H4 (cell line): ENCODE data around the gene CALM1. TPM values are rescaled to one million over a fixed set of nuclear protein-coding genes. Genes with fewer than 3 reads are reported as not detected.
A peak's percentile ranks its signal among the peaks of the same experiment; 100 is the strongest.

Source experiments
- DNase-seq: peaks from one replicate; pipeline ENCODE4 v3.0.0-alpha.2; 2015; ENCODE audit warnings: low spot score
- total RNA-seq: library from RNA; depleted of rRNA; stranded (reverse); fragments of >200 nt; shearing (Covaris generic); gene quantifications from 2 replicates; pipeline ENCODE4 v1.2.3, GENCODE V29; 2014

Gene CALM1
- total RNA-seq, 1 experiment from 2014 or later = 291 TPM

GRCh38 chr14:90408713-90409112 lies 11.9 kb downstream of the CALM1 start:
- no peak for DNase-seq

- DNase-seq = peak; percentile 96
Observed at GRCh38 chr14:90409209-90409730, 12.4 kb downstream of the CALM1 start.

DNA sequence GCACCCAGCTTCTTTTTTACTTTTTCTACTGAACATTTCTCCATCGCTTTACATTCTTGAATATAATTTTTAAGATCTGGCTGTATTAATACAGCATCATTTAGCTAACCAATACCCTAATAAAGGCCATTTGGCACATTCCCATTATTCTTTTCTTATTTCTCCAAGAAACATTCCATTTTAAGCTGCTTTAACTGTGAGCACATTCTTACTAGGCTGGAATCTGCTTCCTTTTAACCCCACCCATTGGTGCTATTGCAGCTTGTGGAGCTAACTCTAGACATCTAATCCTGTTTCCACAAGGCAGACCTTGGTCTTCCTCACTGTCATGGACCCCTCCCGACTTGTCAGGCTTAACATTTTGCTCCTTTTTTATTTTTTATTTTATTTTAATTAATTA lies 15.2 kb downstream of the CALM1 start:
- no peak for DNase-seq

DNA sequence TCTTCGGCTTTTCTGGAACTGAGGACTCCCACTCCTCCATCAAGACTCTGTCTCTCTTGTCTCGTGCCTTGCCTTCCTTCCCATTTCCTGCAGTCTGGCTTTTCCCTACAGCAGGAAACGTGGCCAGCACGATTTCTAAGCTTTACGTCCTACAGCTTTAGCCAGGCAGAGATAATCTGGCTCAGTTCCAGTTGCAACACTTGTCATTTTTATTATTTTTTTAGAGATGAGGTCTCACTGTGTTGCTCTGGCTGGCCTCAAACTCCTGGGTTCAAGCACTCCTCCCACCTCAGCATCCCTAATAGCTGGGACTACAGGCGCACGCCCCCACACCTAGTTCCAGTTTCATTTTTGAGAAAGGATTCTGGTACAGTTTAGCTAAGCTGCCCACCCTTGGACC lies 19.9 kb downstream of the CALM1 start:
- DNase-seq = no peak

DNA sequence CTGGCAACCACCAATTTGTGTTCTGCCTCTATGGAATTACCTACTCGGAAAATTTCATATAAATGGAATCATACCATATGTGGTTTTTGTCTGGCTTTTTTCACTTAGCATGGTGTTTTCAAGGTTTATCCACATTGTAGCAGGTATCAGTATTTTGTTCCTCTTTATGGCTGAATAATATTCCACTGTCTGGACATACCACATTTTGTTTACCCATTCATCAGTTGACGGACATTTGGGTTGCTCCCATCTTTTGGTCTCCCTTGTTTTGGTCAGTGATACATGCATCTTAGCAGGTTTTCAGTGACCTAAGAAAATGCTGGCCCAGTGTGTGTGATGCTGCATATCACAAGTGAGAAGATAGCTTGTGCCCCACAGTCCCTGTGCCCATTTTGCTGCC lies 21.2 kb downstream of the CALM1 start:
- DNase-seq = no peak

DNA sequence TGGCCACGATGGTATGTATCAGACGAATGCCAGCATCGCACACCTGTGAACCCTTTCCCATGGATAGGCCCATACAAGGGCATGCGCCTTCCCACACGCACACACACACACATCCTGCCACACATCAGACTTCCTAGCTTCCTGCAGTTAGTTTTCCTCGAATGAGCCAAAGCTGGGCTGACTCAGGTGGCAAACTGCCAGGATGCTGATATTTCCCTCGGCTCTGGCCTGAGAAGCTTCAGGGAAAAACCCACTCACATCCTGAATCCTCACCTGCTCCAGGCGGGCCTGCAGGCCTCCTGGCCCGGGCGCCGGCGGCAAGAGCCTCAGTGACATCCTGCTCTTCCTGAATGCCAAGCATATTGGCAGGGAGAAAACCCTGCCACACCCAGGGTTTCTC lies 22.4 kb downstream of the CALM1 start:
- DNase-seq = peak; percentile 97

DNA sequence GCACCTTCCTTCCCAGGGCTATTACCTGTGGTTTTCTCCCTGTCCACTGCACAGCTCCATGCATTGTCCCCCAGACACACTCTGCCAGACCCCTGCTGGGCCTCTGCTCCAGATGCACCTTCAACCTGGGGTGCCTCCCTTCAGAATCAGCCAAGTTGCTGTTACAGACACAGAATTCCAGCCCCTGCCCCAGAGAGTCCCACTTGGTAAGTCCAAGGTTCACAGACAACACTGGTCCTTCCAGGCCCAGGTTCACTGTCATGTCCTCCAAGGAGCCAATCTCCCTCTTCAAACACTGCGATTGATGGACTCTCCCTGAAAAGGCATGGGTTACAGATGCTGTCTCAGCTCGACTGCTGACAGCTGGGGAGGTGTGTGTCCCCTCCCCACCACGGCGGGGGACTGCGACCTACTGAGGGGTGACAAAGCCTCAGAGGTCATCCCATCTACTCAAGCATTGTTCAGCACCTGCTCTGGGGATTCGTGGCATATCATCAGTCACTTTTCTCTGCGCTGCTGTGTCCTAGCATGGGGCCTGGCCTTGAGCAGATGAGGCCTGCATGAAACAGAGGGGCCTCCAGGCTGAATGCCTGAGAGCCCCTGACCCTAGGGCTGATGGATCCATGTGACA lies 24.3 kb downstream of the CALM1 start:
- no peak for DNase-seq

GRCh38 chr14:90421632-90422020 lies 24.8 kb downstream of the CALM1 start:
- no peak for DNase-seq

GRCh38 chr14:90423166-90423565 lies 26.3 kb downstream of the CALM1 start:
- no peak for DNase-seq

GRCh38 chr14:90424075-90424474 lies 27.2 kb downstream of the CALM1 start:
- DNase-seq = no peak

DNA sequence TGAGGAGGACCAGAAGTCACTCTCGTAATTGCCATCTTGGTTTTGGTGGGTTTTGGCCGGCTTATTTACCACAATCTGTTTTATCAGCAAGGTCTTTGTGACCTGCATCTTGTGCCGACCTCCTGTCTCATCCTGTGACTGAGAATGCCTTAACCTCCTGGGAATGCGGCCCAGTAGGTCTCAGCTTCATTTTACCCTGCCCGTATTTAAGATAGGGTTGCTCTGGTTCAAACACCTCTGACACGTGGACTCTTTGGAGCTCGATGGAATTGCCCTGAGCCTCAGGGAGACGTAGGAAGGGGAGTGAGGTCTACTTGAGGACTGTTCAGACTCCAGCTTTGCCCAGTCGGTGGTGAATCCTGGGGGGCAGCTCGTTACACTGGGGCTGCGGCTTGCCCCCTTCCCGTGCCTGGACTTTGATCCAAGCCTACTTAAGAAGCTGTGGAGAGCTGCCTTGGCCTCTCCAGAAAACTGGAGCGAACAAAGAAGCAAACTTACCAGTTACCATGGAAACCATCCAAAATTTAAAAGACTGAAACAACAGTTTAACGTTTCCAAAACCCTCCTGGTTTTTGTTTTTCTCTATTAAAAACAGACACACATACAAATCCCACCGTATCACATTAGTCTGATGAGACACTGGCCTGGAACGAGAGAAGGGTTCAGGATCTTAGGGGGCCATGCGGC lies 28.0 kb downstream of the CALM1 start:
- no peak for DNase-seq

DNA sequence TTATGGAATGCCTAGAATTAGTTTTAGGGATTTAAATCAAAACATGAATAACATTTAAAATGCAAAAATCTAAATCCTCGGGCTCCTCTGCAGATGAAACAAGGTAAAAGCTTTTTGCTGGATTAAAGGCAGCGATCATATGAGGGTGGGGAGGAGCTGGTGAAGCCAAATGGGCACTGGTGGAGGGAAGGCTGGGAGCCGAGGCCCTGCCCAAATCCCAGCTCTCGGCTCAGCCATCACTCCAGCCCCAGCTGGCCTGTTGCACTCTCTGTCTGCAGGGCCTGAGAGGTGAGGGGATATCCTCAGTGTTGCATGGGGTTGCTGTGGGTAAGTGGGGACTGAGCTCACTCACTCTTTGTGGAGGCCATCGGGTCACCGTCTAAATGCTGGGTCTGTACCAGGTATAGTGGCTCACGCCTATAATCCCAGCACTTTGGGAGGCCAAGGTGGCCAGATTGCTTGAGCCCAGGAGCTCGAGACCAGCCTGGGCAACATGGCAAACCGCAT lies 28.6 kb downstream of the CALM1 start:
- no peak for DNase-seq

GRCh38 chr14:90426031-90426540 lies 29.3 kb downstream of the CALM1 start:
- DNase-seq = peak; percentile 53

GRCh38 chr14:90426663-90427062 lies 29.8 kb downstream of the CALM1 start:
- DNase-seq = peak; percentile 42

DNA sequence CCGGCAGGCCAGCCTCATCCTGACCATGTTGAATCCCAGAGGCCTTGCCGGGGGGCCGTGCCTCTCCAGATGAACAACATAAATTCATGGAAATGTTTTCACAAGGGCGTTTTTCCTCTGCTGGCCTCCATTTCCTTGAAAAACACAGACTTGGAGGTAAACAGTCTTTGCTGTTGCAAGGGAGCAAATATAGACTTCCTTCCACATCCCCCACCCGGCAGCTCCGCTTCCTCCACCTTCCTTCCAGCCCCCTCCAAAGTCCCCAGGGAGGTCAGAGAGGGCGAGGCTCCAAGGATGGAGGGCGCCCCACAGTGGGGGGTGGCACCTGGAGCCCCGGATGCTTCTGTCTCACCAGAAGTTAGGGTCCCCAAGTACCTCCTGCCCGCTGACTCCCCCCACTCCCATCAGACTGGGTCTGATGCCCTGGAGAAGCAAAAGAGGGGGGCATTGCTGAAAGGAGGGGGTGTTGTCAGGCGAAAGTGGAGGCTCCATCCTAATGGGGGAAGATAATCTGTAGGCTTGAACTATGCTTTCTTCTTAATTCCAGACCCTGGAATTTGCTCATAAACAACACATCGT lies 31.1 kb downstream of the CALM1 start:
- DNase-seq = no peak

DNA sequence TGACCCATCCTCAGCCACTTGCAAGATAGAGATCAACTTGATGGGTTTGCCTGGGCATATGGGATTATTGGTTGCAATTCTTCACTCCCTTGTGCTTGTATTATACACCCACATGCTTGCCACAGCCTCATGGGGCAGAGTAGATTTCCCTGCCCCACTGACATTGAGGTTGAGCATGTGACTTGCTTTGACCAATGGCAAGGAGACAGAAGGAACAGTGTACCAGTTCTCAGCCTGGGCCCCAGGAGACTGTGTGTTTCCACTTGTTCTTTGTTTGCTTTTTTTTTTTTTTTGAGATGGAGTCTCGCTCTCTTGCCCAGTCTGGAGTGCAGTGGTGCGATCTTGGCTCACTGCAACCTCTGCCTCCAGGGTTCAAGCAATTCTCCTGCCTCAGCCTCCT lies 31.8 kb downstream of the CALM1 start:
- DNase-seq = no peak

DNA sequence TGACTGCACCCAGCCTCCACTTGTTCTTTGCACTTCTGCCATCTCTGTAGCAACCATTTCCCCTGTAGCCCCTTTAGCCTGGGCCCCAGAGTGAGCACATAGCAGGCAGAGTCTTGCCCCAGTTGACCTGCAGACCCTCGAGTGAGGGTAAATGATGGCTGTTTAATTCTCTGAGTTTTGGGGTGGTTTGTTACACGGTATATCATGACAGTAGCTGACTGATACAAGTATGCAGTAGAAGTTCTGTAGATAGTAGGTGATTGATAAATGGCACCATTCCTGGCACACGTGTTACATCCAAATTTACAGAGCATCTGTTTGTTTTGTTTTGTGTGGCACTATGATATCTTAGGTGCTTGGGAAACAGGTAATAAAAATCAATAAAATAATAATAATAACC lies 32.4 kb downstream of the CALM1 start:
- no peak for DNase-seq

DNA sequence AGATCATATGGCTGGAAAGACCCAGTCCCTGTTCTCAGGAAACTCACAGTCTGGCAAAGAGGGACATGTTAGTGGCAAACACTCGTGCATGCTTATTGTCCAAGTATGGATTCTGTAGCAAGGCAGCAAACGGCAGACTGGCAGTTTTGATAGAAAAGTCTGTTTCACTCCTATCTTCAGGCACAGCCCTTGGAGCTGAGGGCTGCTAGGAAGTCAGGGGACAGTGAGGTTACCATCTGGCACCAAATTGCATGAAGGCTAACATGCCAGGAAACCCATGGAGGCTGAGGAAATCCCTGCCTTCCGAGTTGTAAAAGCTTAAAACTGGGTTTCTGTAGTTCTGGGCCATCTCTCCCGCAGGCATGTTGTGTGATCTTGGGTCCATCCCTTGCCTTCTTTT lies 32.9 kb downstream of the CALM1 start:
- no peak for DNase-seq

DNA sequence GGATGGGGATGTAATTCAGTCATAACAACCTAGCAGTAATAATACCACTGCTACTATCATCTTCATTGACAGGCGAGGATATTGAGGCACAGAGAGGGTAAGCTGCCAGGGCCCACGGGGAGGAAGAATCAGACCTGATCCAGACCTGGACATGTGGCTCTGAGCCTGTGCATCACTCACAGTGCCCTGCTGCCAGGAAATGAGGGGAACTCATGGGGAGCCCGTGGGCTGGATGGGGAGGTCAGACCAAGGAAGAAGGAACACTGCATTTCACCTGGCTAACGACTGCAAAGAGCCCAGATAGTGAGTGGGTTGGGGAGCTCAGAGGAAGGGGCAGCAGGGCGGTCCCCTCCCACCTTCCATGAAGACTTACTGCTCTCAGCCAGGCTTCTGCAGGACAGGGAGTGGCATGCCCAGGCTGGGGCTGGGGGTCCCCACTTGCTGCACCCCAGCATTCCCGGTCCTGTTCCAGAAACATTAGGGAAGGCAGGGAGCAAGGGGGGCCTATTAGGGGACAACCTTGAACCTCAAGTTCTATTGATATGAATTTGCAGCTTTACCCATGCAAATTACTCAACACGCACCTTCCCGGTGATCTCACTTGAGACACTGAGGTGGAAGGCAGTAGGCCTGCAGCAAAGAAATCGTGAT lies 37.7 kb downstream of the CALM1 start:
- no peak for DNase-seq

DNA sequence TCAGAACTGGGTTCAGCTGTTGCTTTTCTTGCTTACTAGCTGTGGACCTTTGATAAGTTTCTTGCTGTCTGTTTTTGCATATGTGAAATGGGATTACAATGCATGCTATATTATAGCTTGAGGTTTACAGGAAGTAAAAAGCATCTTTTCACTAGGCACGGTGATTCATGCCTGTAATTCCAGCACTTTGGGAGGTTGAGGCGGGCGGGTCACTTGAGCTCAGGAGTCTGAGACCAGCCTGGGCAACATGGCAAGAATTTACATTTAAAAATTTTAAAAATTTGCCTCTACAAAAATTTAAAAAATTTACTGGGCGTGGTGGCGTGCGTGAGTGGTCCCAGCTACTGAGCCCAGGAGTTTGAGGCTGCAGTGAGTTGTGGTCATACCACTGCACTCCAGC lies 42.0 kb downstream of the CALM1 start:
- DNase-seq = no peak

DNA sequence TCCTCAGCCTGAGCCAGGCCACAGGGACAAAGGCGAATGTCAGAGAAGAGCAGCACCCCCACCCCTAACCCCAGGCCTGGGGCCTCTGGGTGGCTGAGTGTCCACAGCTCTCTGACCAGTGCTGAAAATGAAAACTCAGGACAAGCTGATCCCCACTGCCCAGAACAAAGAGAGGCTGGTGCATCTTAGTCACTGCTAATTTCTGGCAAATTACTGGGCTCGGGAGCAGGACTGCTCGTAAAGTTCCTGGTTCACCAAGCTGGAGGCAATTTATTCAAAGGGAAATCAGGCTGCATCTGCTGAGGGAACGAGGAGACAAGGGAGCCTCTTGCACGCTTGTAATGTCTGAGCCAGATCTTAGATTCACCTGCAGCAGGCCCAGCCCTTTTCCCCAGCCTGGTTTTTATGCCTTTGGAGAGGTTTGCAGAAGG lies 43.2 kb downstream of the CALM1 start:
- DNase-seq = no peak

DNA sequence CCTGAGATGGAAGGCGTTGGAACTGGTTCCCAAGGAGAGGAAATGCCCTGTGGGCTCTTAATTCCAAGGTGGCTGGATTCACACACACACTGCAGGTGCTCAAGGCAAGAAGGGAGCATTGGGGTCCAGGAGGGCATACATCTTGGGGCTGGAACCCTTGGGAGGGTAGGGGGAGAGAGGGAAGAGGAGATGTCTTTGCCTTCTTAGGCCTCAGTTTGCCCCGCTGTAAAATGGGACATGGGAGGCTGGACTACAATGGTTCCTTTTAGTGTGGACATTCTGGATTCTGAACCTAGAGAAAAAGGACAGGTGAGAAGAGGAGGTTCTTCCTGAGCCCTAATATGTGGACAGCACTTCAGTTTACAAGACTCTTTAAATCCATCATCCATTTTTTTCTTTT lies 43.8 kb downstream of the CALM1 start:
- DNase-seq = no peak
